GM21447 (cell line): ENCODE data around the gene FCN1.
"Not testable (repeated sequence)": the region's sequence is repeated elsewhere in the genome, so short reads cannot be mapped to it uniquely, and the experiment has no call there.

Experiments used
- ATAC-seq: cut with Tn5 transposase; IDR thresholded peaks from one replicate; pipeline ENCODE4 v1.9.1; 2021; ENCODE audit not compliant: unreplicated experiment

The FCN1 gene

DNA sequence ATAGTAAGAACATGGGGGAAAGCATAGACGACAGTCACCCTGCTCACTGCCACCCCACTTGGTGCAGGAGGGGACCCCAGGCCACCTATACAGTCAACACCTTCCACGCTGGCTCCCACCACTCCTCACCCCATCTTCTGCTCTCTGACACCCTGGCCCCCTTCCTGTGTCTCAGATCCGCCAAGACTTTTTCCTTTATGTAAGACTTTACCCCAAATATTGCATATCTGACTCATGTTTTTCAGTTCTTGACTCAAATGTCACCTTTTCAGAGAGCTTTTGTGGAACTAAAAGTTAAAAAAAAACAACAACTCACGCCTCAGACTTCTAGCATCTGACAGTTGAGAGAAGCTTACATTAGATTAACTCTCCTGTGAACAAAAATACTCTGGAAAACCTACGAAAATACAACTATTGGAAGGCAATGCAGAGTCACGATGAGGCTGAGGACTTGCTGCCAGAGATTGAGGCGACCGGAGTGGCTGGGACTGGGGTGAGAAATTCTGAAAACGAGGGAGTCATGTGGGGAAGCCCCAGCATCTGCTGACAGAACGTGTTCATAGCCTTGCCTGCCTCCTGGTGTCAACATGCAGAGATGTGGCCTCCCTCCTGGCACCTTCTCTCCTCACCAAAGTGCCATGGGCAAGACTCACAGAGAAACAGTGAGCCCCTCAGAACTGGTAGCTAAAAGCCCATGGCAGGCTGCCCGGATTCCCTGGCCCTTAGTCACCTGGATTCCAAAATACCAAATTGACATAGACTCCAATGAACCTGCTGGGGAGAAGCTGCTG is 59.5 kb downstream of the FCN1 start:
- peak; percentile 86 for ATAC-seq

DNA sequence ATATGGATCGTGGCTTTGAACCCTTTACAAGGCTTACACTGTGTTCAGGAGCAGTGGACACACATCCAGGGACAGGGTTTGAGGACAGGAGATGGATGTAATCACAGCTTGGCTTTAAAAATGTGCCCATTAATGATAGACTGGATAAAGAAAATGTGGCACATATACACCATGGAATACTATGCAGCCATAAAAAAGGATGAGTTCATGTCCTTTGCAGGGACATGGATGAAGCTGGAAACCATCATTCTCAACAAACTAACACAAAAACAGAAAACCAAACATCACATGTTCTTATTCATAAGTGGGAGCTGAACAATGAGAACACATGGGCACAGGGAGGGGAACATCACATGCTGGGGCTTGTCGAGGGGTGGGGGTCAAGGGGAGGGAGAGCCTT is 60.3 kb downstream of the FCN1 start:
- not testable (repeated sequence) for ATAC-seq

DNA sequence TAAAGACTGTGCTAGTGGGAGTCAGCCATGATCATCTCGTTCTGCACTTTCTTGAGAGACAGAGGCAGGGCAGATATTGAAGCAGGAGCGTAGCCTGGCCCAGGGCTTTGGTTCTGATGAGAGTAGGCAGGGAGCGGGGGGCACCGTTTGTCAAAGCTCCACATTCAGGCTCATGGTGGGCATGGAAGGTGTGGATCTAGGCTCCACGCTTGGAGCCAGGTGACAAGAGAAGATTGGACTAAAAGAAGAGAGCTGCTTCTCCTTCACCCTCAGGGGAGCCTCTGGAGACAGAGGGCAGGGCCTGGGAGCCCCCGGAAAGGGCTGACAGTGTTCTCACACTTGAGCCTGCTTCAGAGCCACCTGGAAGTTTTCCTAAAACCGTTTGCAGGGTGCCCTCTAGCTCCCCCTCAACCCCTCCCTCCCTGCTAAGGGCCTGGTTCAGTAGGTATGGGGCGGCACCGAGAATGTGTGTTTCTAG is 61.8 kb downstream of the FCN1 start:
- no peak for ATAC-seq
